ENCODE measurements around the gene TPRX1. TPM values are rescaled to one million over a fixed set of nuclear protein-coding genes. Genes with fewer than 3 reads are reported as not detected.
"Not testable (repeated sequence)": the region's sequence is repeated elsewhere in the genome, so short reads cannot be mapped to it uniquely, and the experiment has no call there.

The TPRX1 gene
- total RNA-seq, 2 experiments from 2014 or later, result not detected

- Histone ChIP-seq H3K9me3 (ENCODE audit: control insufficient read depth in 1 of 2, insufficient read depth in 1 of 2, low read length in 2 of 2) (no peaks in the 10 kb centered on the region), H3K36me3 (ENCODE audit: insufficient read depth, low read length) (peaks cover 4% of the 10 kb centered on the region), H3K4me1 (ENCODE audit: insufficient read depth, low read length) (peaks cover 34% of the 10 kb centered on the region), H3K27me3 (ENCODE audit: control insufficient read depth in 1 of 2, insufficient read depth in 2 of 2, low read length in 2 of 2) (no peaks in the 10 kb centered on the region), H3K27ac (ENCODE audit: low read depth in 1 of 2, low read length in 2 of 2) (no peak overlapping the region), H3K4me3 (ENCODE audit: low read length) (no peak overlapping the region)
- Mint-ChIP-seq H3K27me3 (no peaks in the 10 kb centered on the region), H3K4me1 (ENCODE audit: low read depth) (peaks cover 24% of the 10 kb centered on the region), H3K27ac (peak overlapping the region; percentile 15), H3K36me3 (ENCODE audit: low read depth) (peaks cover 17% of the 10 kb centered on the region), H3K4me3 (peak overlapping the region; percentile 91), H3K9me3 (no peaks in the 10 kb centered on the region)
- POLR2A ChIA-PET, result no interaction called here
- CTCF ChIA-PET, result no interaction called here
- DNase-seq (no peak), ATAC-seq (ENCODE audit: poor library complexity) (no peak)
- no peak for TF ChIP-seq CTCF (IDR thresholded peaks at IDR 0.05)
- intact Hi-C loops (cut with DNase I, micrococcal nuclease), result no loop called here
Observed at GRCh38 chr19:47776568-47776967, 27.8 kb downstream of the TPRX1 start.

- H3K4me3 Mint-ChIP-seq; H3K36me3 Mint-ChIP-seq (ENCODE audit: low read depth); POLR2A ChIA-PET; H3K36me3 ChIP-seq (ENCODE audit: insufficient read depth, low read length); ATAC-seq (ENCODE audit: poor library complexity); DNase-seq; H3K9me3 ChIP-seq (ENCODE audit: control insufficient read depth in 1 of 2, insufficient read depth in 1 of 2, low read length in 2 of 2); H3K27ac ChIP-seq (ENCODE audit: low read depth in 1 of 2, low read length in 2 of 2); H3K27me3 Mint-ChIP-seq; H3K27me3 ChIP-seq (ENCODE audit: control insufficient read depth in 1 of 2, insufficient read depth in 2 of 2, low read length in 2 of 2); H3K4me1 ChIP-seq (ENCODE audit: insufficient read depth, low read length); H3K27ac Mint-ChIP-seq; H3K9me3 Mint-ChIP-seq; intact Hi-C loops (cut with DNase I, micrococcal nuclease); H3K4me3 ChIP-seq (ENCODE audit: low read length): not testable (repeated sequence)
- peaks cover 13% of the 10 kb centered on the region for H3K4me1 Mint-ChIP-seq (ENCODE audit: low read depth)
- CTCF ChIA-PET, result interaction anchor here (0.7 kb wide), 1 partner anchor 1067 kb away, joined by 4 read pairs; no protein-coding TSS in a partner anchor
Observed at GRCh38 chr19:47771291-47771690, 33.1 kb downstream of the TPRX1 start.

GRCh38 chr19:47769534-47769933 is 34.8 kb downstream of the TPRX1 start:
- H3K4me1 Mint-ChIP-seq (ENCODE audit: low read depth), result peaks cover 13% of the 10 kb centered on the region
- intact Hi-C loops (cut with DNase I, micrococcal nuclease), result no loop called here
- CTCF ChIA-PET, result interaction anchor here (0.6 kb wide), 1 partner anchor 54 kb away, joined by 3 read pairs; no protein-coding TSS in a partner anchor

More at GRCh38 chr19:47769534-47769933, 34.8 kb downstream of the TPRX1 start:
- ATAC-seq (ENCODE audit: poor library complexity) (no peak), DNase-seq (no peak)
- no peaks in the 10 kb centered on the region for H3K36me3 Mint-ChIP-seq (ENCODE audit: low read depth)
- Histone ChIP-seq H3K4me1 (ENCODE audit: insufficient read depth, low read length) (no peaks in the 10 kb centered on the region), H3K4me3 (ENCODE audit: low read length) (no peak overlapping the region), H3K27ac (ENCODE audit: low read depth in 1 of 2, low read length in 2 of 2) (no peak overlapping the region), H3K9me3 (ENCODE audit: control insufficient read depth in 1 of 2, insufficient read depth in 1 of 2, low read length in 2 of 2) (no peaks in the 10 kb centered on the region), H3K36me3 (ENCODE audit: insufficient read depth, low read length) (no peaks in the 10 kb centered on the region), H3K27me3 (ENCODE audit: control insufficient read depth in 1 of 2, insufficient read depth in 2 of 2, low read length in 2 of 2) (no peaks in the 10 kb centered on the region)
- no peaks in the 10 kb centered on the region for H3K27me3 Mint-ChIP-seq
- H3K27ac Mint-ChIP-seq, result no peak overlapping the region
- no peak for TF ChIP-seq CTCF (IDR thresholded peaks at IDR 0.05)
- no peaks in the 10 kb centered on the region for H3K9me3 Mint-ChIP-seq
- no peak overlapping the region for H3K4me3 Mint-ChIP-seq
- POLR2A ChIA-PET, result no interaction called here

Data from CD4-positive, alpha-beta T cell (primary cell).